Lung (tissue), 12 donors: ENCODE results near the gene WAPL. TPM values are rescaled to one million over a fixed set of nuclear protein-coding genes. Genes with fewer than 3 reads are reported as not detected.

Experiments used
- ATAC-seq: fragments of 200-7000 bp; cut with Tn5 transposase; one replicate; pipeline ENCODE4 v1.9.1; 2020; ENCODE audit warnings: moderate number of reproducible peaks; ENCODE audit not compliant: insufficient read depth, low FRiP score
- DNase-seq, 3 donors: peaks; one replicate each; pipeline ENCODE4 v3.0.0-alpha.2; 2013 to 2017
- H3K27ac ChIP-seq, 2 donors: one replicate each; pipeline ENCODE4 v1.5.1; 2013; ENCODE audit warnings: mild to moderate bottlenecking in 2 of 2, moderate library complexity in 2 of 2, control low read depth in 1 of 2, inconsistent platforms in 1 of 2, low read depth in 1 of 2, low read length in 1 of 2
- H3K27me3 ChIP-seq, 3 donors: one replicate each; pipeline ENCODE4 v1.5.1; 2013; ENCODE audit warnings: low read length in 2 of 3; ENCODE audit not compliant: control insufficient read depth in 3 of 3, insufficient read depth in 3 of 3
- H3K36me3 ChIP-seq, 4 donors: one replicate each; pipeline ENCODE4 v1.5.1; 2013; ENCODE audit warnings: low read length in 4 of 4, mild to moderate bottlenecking in 1 of 4, moderate library complexity in 1 of 4; ENCODE audit not compliant: control insufficient read depth in 4 of 4, insufficient read depth in 4 of 4
- H3K4me1 ChIP-seq, 5 donors: one replicate each; pipeline ENCODE4 v1.5.1; 2013; ENCODE audit warnings: low read length in 5 of 5, mild to moderate bottlenecking in 2 of 5, moderate library complexity in 1 of 5; ENCODE audit not compliant: control insufficient read depth in 5 of 5, insufficient read depth in 5 of 5
- H3K4me3 ChIP-seq: one replicate; pipeline ENCODE4 v1.5.1; 2013; ENCODE audit warnings: mild to moderate bottlenecking, control low read depth, moderate library complexity
- H3K9ac ChIP-seq, 2 donors: one replicate each; pipeline ENCODE4 v1.5.1; 2013; ENCODE audit warnings: low read length in 2 of 2, control low read depth in 1 of 2; ENCODE audit not compliant: insufficient read depth in 1 of 2
- H3K9me3 ChIP-seq, 4 donors: one replicate each; pipeline ENCODE4 v1.5.1; 2013; ENCODE audit warnings: low read length in 3 of 4, mild to moderate bottlenecking in 1 of 4, moderate library complexity in 1 of 4; ENCODE audit not compliant: control insufficient read depth in 4 of 4, insufficient read depth in 3 of 4
- CTCF ChIP-seq: IDR thresholded peaks from 2 replicates; pipeline ENCODE4 v1.5.1; 2012; ENCODE audit warnings: mild to moderate bottlenecking; ENCODE audit errors: control extremely low read depth, extremely low read depth
- WGBS, 2 donors: extraction: QIAGEN DNeasy Blood & Tissue Kit; methylation state at CpG; one replicate each; pipeline ENCODE4 v1.1.7; 2013; 5-methylcytosine and 5-hydroxymethylcytosine counted together
- polyA plus RNA-seq, 2 donors: library from polyadenylated mRNA; stranded (reverse); fragments of 200-250 nt; gene quantifications; one replicate each; pipeline ENCODE4 v1.2.1, GENCODE V29; 2013
- total RNA-seq, 2 donors: library from RNA; depleted of rRNA in 1 of 2; stranded (reverse); fragments of >200 nt in 1 of 2; gene quantifications; one replicate each; pipeline ENCODE4 v1.2.1, GENCODE V29; 2014 to 2021
- donor health status: control.
- donor health status: control.
- donor health status: Bipolar disorder and iron deficiency.
- donor health status: healthy.
- donor health status: DM: yes; HTN: yes; CAD: no.

WAPL gene
- total and polyA plus RNA-seq, 4 donors, result 15.0 to 67.8 (median 24.0) TPM

- peaks cover 0 to 13% (median 3%) of the 10 kb centered on the region in 5 donors for H3K4me1 ChIP-seq
- no peak overlapping the region for H3K27ac ChIP-seq
- no peak for TF ChIP-seq CTCF
- ATAC-seq, result no peak
- H3K36me3 ChIP-seq, result no peaks in the 10 kb centered on the region
- no peak overlapping the region for H3K4me3 ChIP-seq
- 36 to 44% methylated on average over 9 of the region's 9 CpGs for WGBS, 2 donors
- DNase-seq, result no peak
- peak overlapping the region in 1 of 2 donors; percentile 38 for H3K9ac ChIP-seq
- H3K27me3 ChIP-seq, result peaks cover 0 to 54% (median 46%) of the 10 kb centered on the region in 3 donors
- H3K9me3 ChIP-seq, result peaks cover 0 to 6% (median 0%) of the 10 kb centered on the region in 4 donors
These were observed 122.1 kb downstream of the WAPL start for GRCh38 chr10:86399514-86399878.

GRCh38 chr10:86397120-86397519 is 124.5 kb downstream of the WAPL start:
- no peak for TF ChIP-seq CTCF
- Histone ChIP-seq H3K9ac (no peak overlapping the region), H3K4me3 (no peak overlapping the region), H3K27ac (no peak overlapping the region), H3K36me3 (no peaks in the 10 kb centered on the region), H3K9me3 (peaks cover 0 to 3% (median 0%) of the 10 kb centered on the region in 4 donors), H3K27me3 (peaks cover 0 to 59% (median 49%) of the 10 kb centered on the region in 3 donors), H3K4me1 (peaks cover 0 to 13% (median 3%) of the 10 kb centered on the region in 5 donors)
- DNase-seq (no peak), ATAC-seq (no peak)
- 75 to 90% methylated on average over 7 of the region's 7 CpGs for WGBS, 2 donors

- Histone ChIP-seq H3K4me3 (no peak overlapping the region), H3K27me3 (peaks cover 0 to 60% (median 55%) of the 10 kb centered on the region in 3 donors), H3K9me3 (no peaks in the 10 kb centered on the region), H3K27ac (no peak overlapping the region), H3K9ac (no peak overlapping the region), H3K36me3 (no peaks in the 10 kb centered on the region), H3K4me1 (peaks cover 0 to 5% (median 0%) of the 10 kb centered on the region in 5 donors)
- 70 to 76% methylated on average over 10 of the region's 10 CpGs for WGBS, 2 donors
- TF ChIP-seq CTCF, result no peak
- DNase-seq (no peak), ATAC-seq (no peak)
These were observed 127.6 kb downstream of the WAPL start for GRCh38 chr10:86393862-86394455.

- Histone ChIP-seq H3K36me3 (no peaks in the 10 kb centered on the region), H3K4me1 (peaks cover 0 to 5% (median 0%) of the 10 kb centered on the region in 5 donors), H3K9me3 (peaks cover 0 to under 1% (median 0%) of the 10 kb centered on the region in 4 donors), H3K4me3 (no peak overlapping the region), H3K27me3 (peaks cover 0 to 57% (median 52%) of the 10 kb centered on the region in 3 donors), H3K9ac (no peak overlapping the region), H3K27ac (no peak overlapping the region)
- 61 to 77% methylated on average over 9 of the region's 9 CpGs for WGBS, 2 donors
- ATAC-seq (no peak), DNase-seq (no peak)
- no peak for TF ChIP-seq CTCF
These were observed 128.2 kb downstream of the WAPL start for GRCh38 chr10:86393362-86393761.
